ENCODE data around the gene DGKI.

The DGKI gene

DNA sequence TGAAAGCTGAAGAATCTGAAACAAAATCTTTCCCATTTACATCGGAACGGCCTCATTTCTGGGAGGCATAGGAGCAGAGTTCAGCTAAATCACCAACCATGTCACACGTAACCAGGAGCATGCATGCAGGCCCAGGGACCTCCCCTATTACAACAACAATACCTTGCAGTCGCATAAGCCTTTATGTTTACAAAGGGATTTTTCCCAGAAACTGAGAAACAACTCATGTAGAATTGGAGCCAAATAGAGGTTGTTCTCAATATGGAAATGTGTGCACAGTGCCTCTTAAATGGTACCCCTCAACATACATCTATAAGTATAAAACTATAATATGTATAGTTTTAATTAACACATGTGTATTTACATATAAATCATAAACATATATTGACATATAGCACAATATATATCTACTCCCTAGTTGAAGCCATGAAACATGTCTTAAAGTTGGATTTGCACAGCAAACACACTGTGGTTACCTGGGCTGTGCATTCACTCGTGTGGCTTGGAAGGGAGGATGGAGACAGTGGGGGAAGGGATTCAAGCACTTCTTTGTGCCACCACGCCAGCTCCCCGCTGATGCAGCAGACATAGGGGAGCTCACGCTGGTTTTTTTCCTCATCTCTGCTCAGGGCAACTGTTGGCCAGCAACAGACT is 35.0 kb upstream of the DGKI start:
- in situ Hi-C loops (cut with HindIII; ENCODE audit: low pct_ligation_motif_present, low sequenced_read_pairs): no loop called here
- Histone ChIP-seq H3K36me3 (replicated peaks) (peaks cover 59% of the 10 kb centered on the region), H3K4me3 (ENCODE audit: low read depth, low read length) (no peak overlapping the region), H3K27ac (peak overlapping the region; percentile 92), H3K27me3 (replicated peaks) (no peaks in the 10 kb centered on the region)
- no peak for TF ChIP-seq CTCF (IDR thresholded peaks at IDR 0.05; ENCODE audit: low read depth, low read length, missing control alignments)
- no peak for DNase-seq

- no peak overlapping the region for H3K4me3 ChIP-seq (ENCODE audit: low read depth, low read length)
- peak overlapping the region; percentile 92 for H3K27ac ChIP-seq
- in situ Hi-C loops (cut with HindIII; ENCODE audit: low pct_ligation_motif_present, low sequenced_read_pairs): no loop called here
- DNase-seq: peak; percentile 91
- peaks cover 59% of the 10 kb centered on the region for H3K36me3 ChIP-seq (replicated peaks)
- H3K27me3 ChIP-seq (replicated peaks): no peaks in the 10 kb centered on the region
- TF ChIP-seq CTCF (IDR thresholded peaks at IDR 0.05; ENCODE audit: low read depth, low read length, missing control alignments): no peak
Measured at GRCh38 chr7:137880432-137880831, 33.7 kb upstream of the DGKI start.

DNA sequence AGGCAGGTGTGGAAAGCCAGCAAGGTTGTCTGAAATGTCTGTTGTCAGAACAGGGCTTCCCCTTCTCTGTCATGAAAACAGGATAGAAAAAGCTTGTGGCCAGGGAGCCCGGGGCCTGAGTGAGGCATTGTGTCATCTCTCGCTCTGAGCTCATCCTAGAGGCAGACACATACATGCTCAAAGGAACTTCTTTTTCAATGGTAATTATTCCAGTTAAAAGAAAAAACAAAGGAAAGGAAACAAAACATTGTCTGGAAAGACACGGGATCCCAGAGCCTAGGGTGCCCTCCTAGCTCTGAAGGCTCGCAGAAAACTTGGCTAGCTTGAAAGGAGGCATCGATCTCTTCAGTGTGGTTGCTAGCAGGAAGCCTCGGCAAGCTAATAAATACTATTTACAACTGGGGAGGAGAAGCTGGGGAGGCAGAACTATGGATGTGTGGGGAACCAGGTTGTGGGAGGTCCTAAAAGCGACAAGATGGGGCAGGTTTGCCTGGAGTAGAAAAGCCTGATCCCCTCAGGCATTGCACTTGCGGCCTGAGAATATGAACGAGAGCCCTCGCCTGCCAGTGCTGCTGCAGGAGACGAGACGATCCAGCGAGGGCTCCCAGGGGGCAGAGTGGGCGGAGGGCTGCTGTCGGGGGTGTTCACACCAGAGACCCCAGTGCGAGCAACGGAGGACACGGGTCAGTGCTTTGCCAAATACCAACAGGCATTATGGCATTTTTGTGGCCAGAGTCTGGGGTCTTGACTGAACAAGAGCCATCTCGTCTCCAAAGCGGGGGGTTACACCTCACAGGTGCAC is 32.8 kb upstream of the DGKI start:
- Histone ChIP-seq H3K36me3 (replicated peaks) (peaks cover 55% of the 10 kb centered on the region), H3K4me3 (ENCODE audit: low read depth, low read length) (no peak overlapping the region), H3K27ac (peak overlapping the region; percentile 92), H3K27me3 (replicated peaks) (no peaks in the 10 kb centered on the region)
- peak; percentile 68 for DNase-seq
- in situ Hi-C loops (cut with HindIII; ENCODE audit: low pct_ligation_motif_present, low sequenced_read_pairs): no loop called here
- TF ChIP-seq CTCF (IDR thresholded peaks at IDR 0.05; ENCODE audit: low read depth, low read length, missing control alignments): no peak

DNA sequence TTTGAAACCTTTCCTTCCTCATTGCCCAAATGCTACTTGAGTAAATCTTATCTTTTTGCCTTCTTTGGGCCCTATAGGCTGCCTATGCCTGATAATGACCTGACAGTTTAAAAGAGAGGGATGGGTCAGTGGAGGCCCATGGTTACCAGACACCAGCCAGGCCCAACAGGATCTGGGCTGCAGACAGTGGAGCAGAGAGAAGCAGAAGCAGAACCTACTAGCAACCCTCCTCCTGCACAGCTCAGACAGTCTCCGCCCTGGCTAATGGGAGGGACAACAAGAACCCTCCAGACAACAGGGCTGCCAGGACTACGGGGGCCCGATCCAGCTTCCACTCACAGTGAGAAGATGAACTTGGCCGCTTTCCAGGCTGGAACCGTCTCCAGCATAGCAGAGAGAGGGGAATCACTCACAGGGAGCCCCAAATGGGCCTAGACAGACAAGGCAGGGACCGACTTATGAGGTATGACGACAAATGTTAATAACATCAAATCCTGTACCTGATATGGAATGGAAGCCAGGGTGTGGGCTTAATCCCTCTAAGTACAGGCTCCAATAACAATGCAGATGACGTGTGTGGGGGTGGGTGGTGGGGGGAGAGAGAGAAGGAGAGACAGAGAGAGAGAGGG is 31.7 kb upstream of the DGKI start:
- no peak for TF ChIP-seq CTCF (IDR thresholded peaks at IDR 0.05; ENCODE audit: low read depth, low read length, missing control alignments)
- Histone ChIP-seq H3K36me3 (replicated peaks) (peaks cover 54% of the 10 kb centered on the region), H3K4me3 (ENCODE audit: low read depth, low read length) (no peak overlapping the region), H3K27ac (peak overlapping the region; percentile 92), H3K27me3 (replicated peaks) (no peaks in the 10 kb centered on the region)
- peak; percentile 30 for DNase-seq
- in situ Hi-C loops (cut with HindIII; ENCODE audit: low pct_ligation_motif_present, low sequenced_read_pairs): no loop called here

DNA sequence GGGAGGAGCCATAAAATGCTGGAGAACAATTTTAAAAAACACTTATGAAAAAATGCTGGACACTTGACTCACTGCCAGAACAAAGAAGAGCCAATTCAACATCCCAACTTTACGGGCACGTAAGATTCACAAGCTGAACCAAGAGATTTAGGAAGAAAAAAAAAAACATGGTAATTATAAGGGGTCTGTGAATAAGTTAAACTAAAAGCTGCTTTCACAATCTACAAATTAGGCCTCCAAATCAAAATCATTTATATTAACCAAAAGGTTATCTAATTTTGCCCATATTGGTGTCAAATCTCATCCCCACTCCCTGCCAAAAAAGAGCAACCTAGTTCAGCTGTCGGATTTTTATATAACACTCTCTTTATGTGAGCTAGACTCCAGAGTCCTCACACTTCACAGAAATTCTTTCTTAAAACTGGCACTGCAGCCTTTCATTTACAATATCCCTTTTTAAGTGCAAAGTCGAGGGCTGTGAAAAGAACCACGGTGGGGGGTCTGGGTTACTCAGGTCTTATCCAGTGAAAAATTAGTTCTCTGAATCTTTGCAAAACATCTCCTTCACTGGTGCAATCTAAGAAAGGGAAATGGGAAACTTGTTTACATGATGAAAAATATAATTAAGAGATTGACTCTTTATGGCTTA is 30.4 kb upstream of the DGKI start:
- no peak for DNase-seq
- Histone ChIP-seq H3K36me3 (replicated peaks) (peaks cover 63% of the 10 kb centered on the region), H3K4me3 (ENCODE audit: low read depth, low read length) (no peak overlapping the region), H3K27ac (no peak overlapping the region), H3K27me3 (replicated peaks) (no peaks in the 10 kb centered on the region)
- TF ChIP-seq CTCF (IDR thresholded peaks at IDR 0.05; ENCODE audit: low read depth, low read length, missing control alignments): no peak
- in situ Hi-C loops (cut with HindIII; ENCODE audit: low pct_ligation_motif_present, low sequenced_read_pairs): no loop called here

Data from brain microvascular endothelial cell (primary cell).